H1 (cell line): ENCODE measurements around the gene SERTAD2. TPM values are rescaled to one million over a fixed set of nuclear protein-coding genes. Genes with fewer than 3 reads are reported as not detected.

Experiments used
- CTCF ChIA-PET: fragments of 300-600 bp; sonication (Branson Sonifier 250); formaldehyde crosslinking; loops from one replicate; lab custom pipeline; 2021; ENCODE audit not compliant: partially characterized antibody; lab: Charles Lee
- POLR2A ChIA-PET: fragments of 300-600 bp; sonication (Branson Sonifier 250); formaldehyde crosslinking; loops from one replicate; lab custom pipeline; 2021; ENCODE audit warnings: inconsistent platforms; ENCODE audit not compliant: partially characterized antibody; lab: Charles Lee
- DNase-seq, 2 experiments: peaks; one replicate each; pipeline versions ENCODE4 v3.0.0 to v3.0.0-alpha.2; 2010 to 2022; ENCODE audit warnings: low spot score in 2 of 2, low read depth in 1 of 2, mixed read lengths in 1 of 2
- FAIRE-seq: peaks from 2 replicates; lab custom pipeline; 2011; peaks lifted over from hg19 to GRCh38; lab: Jason Lieb, UNC
- H2AFZ ChIP-seq: 2 replicates; pipeline ENCODE4 v1.8.1; 2012; ENCODE audit warnings: low read length, inconsistent platforms
- H2AK5ac ChIP-seq: 2 replicates; pipeline ENCODE4 v1.6.1; 2013; ENCODE audit warnings: low read depth, low read length
- H2BK120ac ChIP-seq: replicated peaks from 2 replicates; pipeline ENCODE3; 2013; ENCODE audit warnings: low read depth, low read length, inconsistent platforms
- H2BK12ac ChIP-seq: 2 replicates; pipeline ENCODE4 v1.6.1; 2013; ENCODE audit warnings: low read depth, low read length
- H2BK15ac ChIP-seq: 2 replicates; pipeline ENCODE4 v1.6.1; 2013; ENCODE audit warnings: low read length
- H2BK20ac ChIP-seq: 2 replicates; pipeline ENCODE4 v1.6.1; 2013; ENCODE audit warnings: low read length
- H2BK5ac ChIP-seq: 2 replicates; pipeline ENCODE4 v1.6.1; 2013; ENCODE audit warnings: low read depth, low read length
- H3K14ac ChIP-seq: 2 replicates; pipeline ENCODE4 v1.6.1; 2013; ENCODE audit warnings: inconsistent platforms; ENCODE audit not compliant: insufficient read length
- H3K18ac ChIP-seq: 2 replicates; pipeline ENCODE4 v1.6.1; 2013; ENCODE audit warnings: low read length; ENCODE audit errors: extremely low read depth
- H3K23ac ChIP-seq: 2 replicates; pipeline ENCODE4 v1.6.1; 2013; ENCODE audit warnings: inconsistent platforms; ENCODE audit not compliant: insufficient read length
- H3K23me2 ChIP-seq: 2 replicates; pipeline ENCODE4 v1.6.1; 2013; ENCODE audit warnings: low read depth, low read length
- H3K27ac ChIP-seq: 2 replicates; pipeline ENCODE4 v1.6.1; 2011; ENCODE audit warnings: low read depth, low read length, inconsistent platforms
- H3K27me3 ChIP-seq, 4 experiments: replicated peaks in 1 of 4; 1 replicate in 1 of 4; 2 replicates in 3 of 4; pipeline versions ENCODE4 v1.6.1 to v1.8.1; 2011 to 2013; ENCODE audit warnings: low read length in 3 of 4, mild to moderate bottlenecking in 3 of 4, inconsistent platforms in 2 of 4, mixed read lengths in 2 of 4, moderate library complexity in 1 of 4; ENCODE audit not compliant: control insufficient read depth in 3 of 4, insufficient read depth in 3 of 4; ENCODE audit errors: extremely low read depth in 1 of 4
- H3K36me3 ChIP-seq, 4 experiments: 2 replicates each; pipeline versions ENCODE4 v1.6.1 to v1.8.1; 2011 to 2013; ENCODE audit warnings: mild to moderate bottlenecking in 4 of 4, low read length in 3 of 4, moderate library complexity in 2 of 4, control low read depth in 1 of 4, inconsistent platforms in 1 of 4; ENCODE audit not compliant: insufficient read depth in 4 of 4, control insufficient read depth in 2 of 4
- H3K4ac ChIP-seq: replicated peaks from 2 replicates; pipeline ENCODE3; 2013; ENCODE audit warnings: low read length, low read depth, mixed read lengths, inconsistent platforms; ENCODE audit not compliant: insufficient read length
- H3K4me1 ChIP-seq, 4 experiments: replicated peaks in 1 of 4; 1 replicate in 1 of 4; 2 replicates in 3 of 4; pipeline versions ENCODE4 v1.6.1 to v1.8.1; 2011 to 2013; ENCODE audit warnings: low read length in 3 of 4, inconsistent platforms in 2 of 4, mixed read lengths in 1 of 4; ENCODE audit not compliant: insufficient read depth in 4 of 4, control insufficient read depth in 3 of 4
- H3K4me2 ChIP-seq, 2 experiments: 2 replicates each; pipeline versions ENCODE4 v1.6.1 to v1.8.1; 2011 to 2013; ENCODE audit warnings: low read depth in 2 of 2, low read length in 2 of 2, control low read depth in 1 of 2, inconsistent platforms in 1 of 2, mild to moderate bottlenecking in 1 of 2; ENCODE audit not compliant: insufficient read depth in 1 of 2
- H3K4me3 ChIP-seq, 4 experiments: fragments of 200-600, 300-600 bp in 1 of 4; sonication (generic), shearing (Covaris generic), sonication (Bioruptor Twin) in 1 of 4; 2 replicates each; pipeline versions ENCODE4 v1.5.1 to v1.8.1; 2011 to 2016; ENCODE audit warnings: low read length in 4 of 4, low read depth in 3 of 4, control low read depth in 2 of 4, inconsistent platforms in 2 of 4, mild to moderate bottlenecking in 2 of 4, mixed read lengths in 1 of 4, moderate library complexity in 1 of 4; ENCODE audit not compliant: insufficient read depth in 2 of 4; ENCODE audit errors: extremely low read depth in 1 of 4
- H3K56ac ChIP-seq: replicated peaks from 2 replicates; pipeline ENCODE3; 2013; ENCODE audit warnings: low read depth, mild to moderate bottlenecking, mixed read lengths, low read length, inconsistent platforms; ENCODE audit not compliant: insufficient read length
- H3K79me1 ChIP-seq: 2 replicates; pipeline ENCODE4 v1.6.1; 2013; ENCODE audit warnings: low read depth, low read length, control low read depth
- H3K79me2 ChIP-seq, 2 experiments: 2 replicates each; pipeline versions ENCODE4 v1.6.1 to v1.8.1; 2012 to 2013; ENCODE audit warnings: low read length in 2 of 2, mild to moderate bottlenecking in 2 of 2, inconsistent platforms in 1 of 2; ENCODE audit not compliant: insufficient read depth in 2 of 2, control insufficient read depth in 1 of 2
- H3K9ac ChIP-seq, 4 experiments: replicated peaks in 1 of 4; 1 replicate in 1 of 4; 2 replicates in 3 of 4; pipeline versions ENCODE4 v1.6.1 to v1.8.1; 2011 to 2013; ENCODE audit warnings: low read depth in 3 of 4, low read length in 3 of 4, control low read depth in 2 of 4, mild to moderate bottlenecking in 2 of 4, moderate library complexity in 2 of 4, inconsistent platforms in 1 of 4; ENCODE audit errors: extremely low read depth in 1 of 4
- H3K9me3 ChIP-seq, 2 experiments: 2 replicates each; pipeline versions ENCODE4 v1.6.1 to v1.8.1; 2012 to 2013; ENCODE audit warnings: mild to moderate bottlenecking in 2 of 2, moderate library complexity in 2 of 2, control low read depth in 1 of 2, inconsistent platforms in 1 of 2, low read depth in 1 of 2, low read length in 1 of 2, mixed read lengths in 1 of 2; ENCODE audit not compliant: insufficient read depth in 2 of 2
- H4K20me1 ChIP-seq, 2 experiments: replicated peaks in 1 of 2; 2 replicates each; pipeline versions ENCODE3 to v1.8.1; 2011 to 2013; ENCODE audit warnings: inconsistent platforms in 2 of 2, low read length in 2 of 2, mild to moderate bottlenecking in 1 of 2; ENCODE audit not compliant: insufficient read depth in 2 of 2, control insufficient read depth in 1 of 2
- H4K5ac ChIP-seq: 2 replicates; pipeline ENCODE4 v1.6.1; 2013; ENCODE audit warnings: low read length, low read depth, mixed read lengths, inconsistent platforms; ENCODE audit not compliant: insufficient read length
- H4K8ac ChIP-seq: 2 replicates; pipeline ENCODE4 v1.8.0; 2013; ENCODE audit warnings: mild to moderate bottlenecking, moderate library complexity, low read length, inconsistent platforms; ENCODE audit not compliant: insufficient read depth; ENCODE audit errors: extremely low read depth
- H4K91ac ChIP-seq: replicated peaks from 2 replicates; pipeline ENCODE3; 2013; ENCODE audit warnings: low read length, mixed read lengths, inconsistent platforms; ENCODE audit not compliant: insufficient read length
- BCL11A ChIP-seq, 2 experiments: IDR thresholded peaks; one replicate each; pipeline ENCODE4 v1.6.1; 2011; ENCODE audit warnings: low read depth in 2 of 2, low read length in 2 of 2, mild to moderate bottlenecking in 2 of 2
- CTBP2 ChIP-seq: IDR thresholded peaks from 2 replicates; pipeline ENCODE4 v1.7.0; 2011; ENCODE audit warnings: borderline replicate concordance, mild to moderate bottlenecking, moderate library complexity, mixed read lengths, low read length; ENCODE audit not compliant: insufficient read depth, insufficient read length
- JUN ChIP-seq: IDR thresholded peaks from 2 replicates; pipeline ENCODE4 v1.6.1; 2011; ENCODE audit warnings: low read depth, mild to moderate bottlenecking, improper control_type of control experiment, low read length
- POU5F1 ChIP-seq: IDR thresholded peaks from 2 replicates; pipeline ENCODE4 v1.6.1; 2011; ENCODE audit warnings: low read depth, mild to moderate bottlenecking, low read length, moderate library complexity
- RFX5 ChIP-seq: IDR thresholded peaks from 2 replicates; pipeline ENCODE4 v1.6.1; 2011; ENCODE audit warnings: low read depth, low read length, improper control_type of control experiment, borderline replicate concordance
- TAF1 ChIP-seq: IDR thresholded peaks from 2 replicates; pipeline ENCODE4 v1.6.1; 2011; ENCODE audit warnings: mild to moderate bottlenecking, low read depth, low read length
- TAF7 ChIP-seq: optimal IDR thresholded peaks from 2 replicates; pipeline ENCODE3; 2011; ENCODE audit warnings: low read depth, mild to moderate bottlenecking, inconsistent platforms, low read length, moderate library complexity, borderline replicate concordance
- WGBS, 2 experiments: shearing (Covaris generic) in 1 of 2; methylation state at CpG; one replicate each; pipeline versions ENCODE4 v1.1.6 to v1.1.7; 2013 to 2015; ENCODE audit warnings: low lambda C conversion rate in 2 of 2, mixed read lengths in 2 of 2, inconsistent platforms in 1 of 2, low coverage in 1 of 2, missing lambda C conversion rate in 1 of 2; ENCODE audit not compliant: insufficient replicate concordance in 2 of 2, insufficient coverage in 1 of 2, insufficient read length in 1 of 2; ENCODE audit errors: extremely low coverage in 1 of 2, missing lambda C conversion rate in 1 of 2; 5-methylcytosine and 5-hydroxymethylcytosine counted together
- polyA plus RNA-seq, 7 experiments: library from polyadenylated mRNA; depleted of rRNA in 3 of 7; stranded (reverse) in 5 of 7; unstranded in 2 of 7; fragments of >200 nt in 5 of 7; fragments of 200-250 nt in 2 of 7; gene quantifications; 1 replicate in 5 of 7; 2 replicates in 1 of 7; 4 replicates in 1 of 7; pipeline versions ENCODE4 v1.2.1 to v1.2.3, GENCODE V29; 2011 to 2013; ENCODE audit warnings: missing spikeins in 2 of 7, mixed read lengths in 2 of 7
- total RNA-seq: library from RNA; stranded (reverse); fragmentation: NEBNext Ultra II Directional; extraction: Animal tissue kit (Norgen Biotek cat#: 25700); gene quantifications from 2 replicates; pipeline ENCODE4 v1.2.1, GENCODE V29; 2021
- TF ChIP-seq, protein P1 (sequence below), 3 experiments: IDR thresholded peaks; 1 replicate in 2 of 3; 2 replicates in 1 of 3; pipeline versions ENCODE4 v1.5.1 to v1.6.1; 2011; ENCODE audit warnings: low read length in 3 of 3, mild to moderate bottlenecking in 3 of 3, inconsistent platforms in 2 of 3, low read depth in 1 of 3, moderate library complexity in 1 of 3; ENCODE audit not compliant: insufficient read depth in 1 of 3; ENCODE audit errors: control extremely low read depth in 1 of 3
- TF ChIP-seq, protein P2 (sequence below): IDR thresholded peaks from 2 replicates; pipeline ENCODE4 v1.6.1; 2011; ENCODE audit warnings: low read length, improper control_type of control experiment

The SERTAD2 gene
- total and polyA plus RNA-seq, 2 of the 8 experiments (the other 6 are each of a cell fraction or from before 2014, with no cell fraction given), result 2.9 to 4.5 TPM

DNA sequence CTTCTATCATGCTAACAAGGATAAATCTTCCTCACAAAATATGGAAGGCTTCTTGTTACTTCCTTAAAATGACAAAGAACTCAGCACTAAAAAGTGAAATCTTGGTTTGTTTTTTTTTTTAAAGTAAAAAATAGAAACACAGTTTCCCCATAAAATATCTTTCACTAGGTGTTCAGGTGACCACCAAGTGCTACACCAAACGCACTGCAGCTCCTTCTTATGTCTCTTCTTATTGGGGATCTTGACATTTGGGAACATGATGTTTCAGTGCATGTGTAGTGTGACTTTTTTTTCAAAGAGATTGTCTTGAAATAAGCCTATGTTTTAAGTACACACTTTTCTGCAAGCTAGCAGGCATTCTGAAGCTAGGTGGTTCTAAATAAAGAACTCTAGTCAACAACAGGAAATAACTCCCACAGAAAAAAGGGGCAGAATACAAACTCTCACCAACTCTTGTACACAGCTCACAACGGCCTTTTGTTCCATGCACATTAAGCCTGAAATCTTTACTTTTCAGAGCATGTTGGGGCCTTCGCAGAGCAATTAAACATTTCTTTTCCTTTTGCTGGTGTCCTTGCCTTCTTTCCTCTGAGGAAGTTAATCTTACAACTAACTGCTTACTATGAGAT, 13.2 kb upstream of the SERTAD2 start:
- no peak overlapping the region for H2AFZ ChIP-seq
- H4K91ac ChIP-seq, result no peak overlapping the region
- H3K4ac ChIP-seq, result no peak overlapping the region
- H2BK5ac ChIP-seq, result no peak overlapping the region
- H4K8ac ChIP-seq, result no peak overlapping the region
- DNase-seq, result no peak
- no peak overlapping the region for H3K18ac ChIP-seq
- no peak overlapping the region for H3K27ac ChIP-seq
- H3K23ac ChIP-seq, result no peak overlapping the region
- no peaks in the 10 kb centered on the region for H3K79me1 ChIP-seq
- H3K4me2 ChIP-seq, result peak overlapping the region; percentile 0 to 31; a peak in 2 of 4 replicates
- no peak overlapping the region for H4K5ac ChIP-seq
- H3K23me2 ChIP-seq, result no peaks in the 10 kb centered on the region
- H2BK12ac ChIP-seq, result no peak overlapping the region
- H3K56ac ChIP-seq, result no peak overlapping the region
- no peak overlapping the region for H2BK20ac ChIP-seq
- H2BK120ac ChIP-seq, result no peak overlapping the region
- 65% methylated on average over 3 of the region's 3 CpGs; no CpG with 5 or more reads in 1 of the 2 experiments for WGBS, 2 experiments
- H3K4me1 ChIP-seq, result peaks cover 0 to 8% (median 3%) of the 10 kb centered on the region in 4 experiments; a peak in 4 of 7 replicates
- H3K36me3 ChIP-seq, result no peaks in the 10 kb centered on the region
- H3K9me3 ChIP-seq, result no peaks in the 10 kb centered on the region
- no peak overlapping the region for H2AK5ac ChIP-seq
- H4K20me1 ChIP-seq, result no peaks in the 10 kb centered on the region
- H3K9ac ChIP-seq, result no peak overlapping the region
- no peak overlapping the region for H3K4me3 ChIP-seq
- H2BK15ac ChIP-seq, result no peak overlapping the region
- H3K14ac ChIP-seq, result no peak overlapping the region
- no peak for FAIRE-seq
- ChIA-PET CTCF (interaction anchor here (0.6 to 2.7 kb wide), 4 partner anchors 11 to 1770 kb away, joined by 3 to 9 read pairs (median 4); no protein-coding TSS in a partner anchor), POLR2A (interaction anchor here (2.0 kb wide), 1 partner anchor 12 kb away, joined by 6 read pairs; no protein-coding TSS in a partner anchor)
- no peaks in the 10 kb centered on the region for H3K79me2 ChIP-seq
- H3K27me3 ChIP-seq, result peaks cover 0 to 4% (median under 1%) of the 10 kb centered on the region in 4 experiments; a peak in 2 of 7 replicates
- TF ChIP-seq JUN (no peak), TAF1 (no peak), POU5F1 (no peak), RFX5 (no peak), CTBP2 (no peak), BCL11A (IDR thresholded peaks at IDR 0.05; ENCODE audit: low read depth in 2 of 2, low read length in 2 of 2) (no peak), TAF7 (no peak)
- TF ChIP-seq, protein P1, sequence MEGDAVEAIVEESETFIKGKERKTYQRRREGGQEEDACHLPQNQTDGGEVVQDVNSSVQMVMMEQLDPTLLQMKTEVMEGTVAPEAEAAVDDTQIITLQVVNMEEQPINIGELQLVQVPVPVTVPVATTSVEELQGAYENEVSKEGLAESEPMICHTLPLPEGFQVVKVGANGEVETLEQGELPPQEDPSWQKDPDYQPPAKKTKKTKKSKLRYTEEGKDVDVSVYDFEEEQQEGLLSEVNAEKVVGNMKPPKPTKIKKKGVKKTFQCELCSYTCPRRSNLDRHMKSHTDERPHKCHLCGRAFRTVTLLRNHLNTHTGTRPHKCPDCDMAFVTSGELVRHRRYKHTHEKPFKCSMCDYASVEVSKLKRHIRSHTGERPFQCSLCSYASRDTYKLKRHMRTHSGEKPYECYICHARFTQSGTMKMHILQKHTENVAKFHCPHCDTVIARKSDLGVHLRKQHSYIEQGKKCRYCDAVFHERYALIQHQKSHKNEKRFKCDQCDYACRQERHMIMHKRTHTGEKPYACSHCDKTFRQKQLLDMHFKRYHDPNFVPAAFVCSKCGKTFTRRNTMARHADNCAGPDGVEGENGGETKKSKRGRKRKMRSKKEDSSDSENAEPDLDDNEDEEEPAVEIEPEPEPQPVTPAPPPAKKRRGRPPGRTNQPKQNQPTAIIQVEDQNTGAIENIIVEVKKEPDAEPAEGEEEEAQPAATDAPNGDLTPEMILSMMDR (IDR thresholded peaks at IDR 0.05; ENCODE audit: control extremely low read depth in 1 of 3, insufficient read depth in 1 of 3, low read depth in 1 of 3, low read length in 3 of 3), result no peak
- TF ChIP-seq, protein P2, sequence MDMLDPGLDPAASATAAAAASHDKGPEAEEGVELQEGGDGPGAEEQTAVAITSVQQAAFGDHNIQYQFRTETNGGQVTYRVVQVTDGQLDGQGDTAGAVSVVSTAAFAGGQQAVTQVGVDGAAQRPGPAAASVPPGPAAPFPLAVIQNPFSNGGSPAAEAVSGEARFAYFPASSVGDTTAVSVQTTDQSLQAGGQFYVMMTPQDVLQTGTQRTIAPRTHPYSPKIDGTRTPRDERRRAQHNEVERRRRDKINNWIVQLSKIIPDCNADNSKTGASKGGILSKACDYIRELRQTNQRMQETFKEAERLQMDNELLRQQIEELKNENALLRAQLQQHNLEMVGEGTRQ, result no peak
